HepG2 (cell line): ENCODE results near the gene PPP1R1A. TPM values are rescaled to one million over a fixed set of nuclear protein-coding genes. Genes with fewer than 3 reads are reported as not detected.

ENCODE experiments used
- ATAC-seq: fragments of 200-7000 bp; cut with Tn5 transposase; 3 replicates; pipeline ENCODE4 v1.9.1; 2020; ENCODE audit warnings: mild to moderate bottlenecking, moderate library complexity
- BruUV-seq: library from RNA; stranded (reverse); fragments of 400-500 nt; replicated peaks from 2 replicates; lab custom pipeline; 2021; lab: Mats Ljungman, UMichigan
- CTCF ChIA-PET: fragments of 300-600 bp; formaldehyde crosslinking; extraction: SDS; loops from one replicate; lab custom pipeline; 2021; ENCODE audit warnings: low total read pairs, inconsistent platforms, low intra/inter-chr PET ratio; lab: Yijun Ruan, JAX
- POLR2A ChIA-PET: fragments of 350-600 bp; sonication (Branson Sonifier 250); formaldehyde crosslinking; loops from one replicate; lab custom pipeline; 2020; ENCODE audit warnings: antibody characterized with exemption, inconsistent platforms; lab: Yijun Ruan, JAX
- DNase-seq: peaks from one replicate; pipeline ENCODE4 v3.0.0-alpha.2; 2015; ENCODE audit warnings: low spot score
- FAIRE-seq: peaks from 3 replicates; lab custom pipeline; 2011; peaks lifted over from hg19 to GRCh38; lab: Jason Lieb, UNC
- H2AFZ ChIP-seq: one replicate; pipeline ENCODE4 v1.6.1; 2011; ENCODE audit warnings: low read length, inconsistent platforms
- H3K27ac ChIP-seq: fragments of 300-600 bp; 3 replicates; pipeline ENCODE4 v1.8.0; 2011; ENCODE audit warnings: mixed run types, mild to moderate bottlenecking, mixed read lengths, low read length, inconsistent platforms; ENCODE audit not compliant: insufficient read depth; ENCODE audit errors: extremely low read length
- H3K27me3 ChIP-seq, 2 experiments: fragments of 200-600 bp in 1 of 2; 2 replicates in 1 of 2; 3 replicates in 1 of 2; pipeline versions ENCODE4 v1.6.0 to v1.8.0; 2011; ENCODE audit warnings: low read length in 2 of 2, mild to moderate bottlenecking in 2 of 2, moderate library complexity in 2 of 2, inconsistent platforms in 1 of 2; ENCODE audit not compliant: insufficient read depth in 2 of 2, control insufficient read depth in 1 of 2
- H3K36me3 ChIP-seq, 2 experiments: fragments of 200-600 bp in 1 of 2; replicated peaks in 1 of 2; 2 replicates in 1 of 2; 3 replicates in 1 of 2; pipeline versions ENCODE4 v1.5.1 to v1.8.0; 2011; ENCODE audit warnings: low read length in 2 of 2, inconsistent platforms in 1 of 2; ENCODE audit not compliant: insufficient read depth in 2 of 2, control insufficient read depth in 1 of 2
- H3K4me1 ChIP-seq: 2 replicates; pipeline ENCODE4 v1.5.1; 2012; ENCODE audit warnings: low read length, inconsistent platforms; ENCODE audit not compliant: insufficient read depth
- H3K4me2 ChIP-seq: 2 replicates; pipeline ENCODE4 v1.6.0; 2011; ENCODE audit warnings: low read depth, low read length, inconsistent platforms
- H3K4me3 ChIP-seq, 3 experiments: fragments of 200-600 bp in 1 of 3; sonication (generic), shearing (Covaris generic) in 1 of 3; replicated peaks in 1 of 3; 2 replicates each; pipeline ENCODE4 v1.5.1; 2011 to 2016; ENCODE audit warnings: low read length in 3 of 3, inconsistent platforms in 2 of 3, low read depth in 2 of 3, mild to moderate bottlenecking in 2 of 3, control low read depth in 1 of 3, mixed read lengths in 1 of 3; ENCODE audit not compliant: insufficient read depth in 1 of 3
- H3K79me2 ChIP-seq: one replicate; pipeline ENCODE4 v1.6.1; 2011; ENCODE audit warnings: low read length, inconsistent platforms; ENCODE audit not compliant: insufficient read depth
- H3K9ac ChIP-seq: 2 replicates; pipeline ENCODE4 v1.6.0; 2011; ENCODE audit warnings: mild to moderate bottlenecking, low read depth, low read length, inconsistent platforms; ENCODE audit not compliant: insufficient read depth
- H3K9me3 ChIP-seq: 2 replicates; pipeline ENCODE4 v1.5.1; 2012; ENCODE audit warnings: mild to moderate bottlenecking, low read length
- H4K20me1 ChIP-seq: 2 replicates; pipeline ENCODE4 v1.6.0; 2011; ENCODE audit warnings: inconsistent platforms, mild to moderate bottlenecking, low read length, moderate library complexity; ENCODE audit not compliant: insufficient read depth
- AHR ChIP-seq: IDR thresholded peaks from 2 replicates; pipeline ENCODE4 v1.6.1; 2018; ENCODE audit warnings: missing genetic modification reagents, missing compliant biosample characterization
- KDM6A ChIP-seq: IDR thresholded peaks from 2 replicates; pipeline ENCODE4 v1.6.1; 2016; ENCODE audit warnings: low read depth
- SNAPC2 ChIP-seq: sonication (generic); formaldehyde crosslinking; IDR thresholded peaks from 2 replicates; pipeline ENCODE4 v1.8.1; 2022; ENCODE audit warnings: mild to moderate bottlenecking, missing genetic modification reagents
- WGBS: methylation state at CpG from one replicate; pipeline ENCODE4 v1.1.6; 2017; ENCODE audit warnings: low lambda C conversion rate; 5-methylcytosine and 5-hydroxymethylcytosine counted together
- in situ Hi-C: cut with HindIII; loops from 2 replicates; pipeline ENCODE4 v1.10.0; 2017; ENCODE audit warnings: low pct_unique_long_range_greater_than_20kb; ENCODE audit not compliant: extremely low pct_ligation_motif_present
- intact Hi-C: fragments of 100-400 bp; cut with micrococcal nuclease; formaldehyde crosslinking; loops from one replicate; pipeline ENCODE4 v1.10.0; 2022; ENCODE audit not compliant: unreplicated experiment
- polyA plus RNA-seq, 8 experiments: library from polyadenylated mRNA; depleted of rRNA in 3 of 8; stranded (reverse) in 7 of 8; unstranded in 1 of 8; fragments of >200 nt; fragmentation: Illumina TruSeq in 4 of 8; extraction: Trizol in 4 of 8; gene quantifications; 2 replicates each; pipeline versions ENCODE4 v1.2.1 to v1.2.3, GENCODE V29; 2011 to 2016; ENCODE audit warnings: low read depth in 4 of 8, missing spikeins in 1 of 8, mixed read lengths in 1 of 8; ENCODE audit not compliant: insufficient read depth in 1 of 8
- total RNA-seq, 5 experiments: library from RNA; depleted of rRNA; stranded (reverse); fragments of >200 nt; fragmentation: Illumina TruSeq; extraction: Trizol; gene quantifications; 2 replicates each; pipeline ENCODE4 v1.2.3, GENCODE V29; 2016; ENCODE audit warnings: low read depth in 1 of 5

PPP1R1A gene
- total and polyA plus RNA-seq, 2 of the 13 experiments (the other 11 are each of a cell fraction or from before 2014, with no cell fraction given), result 0.20 TPM; not detected in 1

- no peaks in the 10 kb centered on the region for H3K4me1 ChIP-seq
- no peak for ATAC-seq
- H3K27ac ChIP-seq, result no peak overlapping the region
- BruUV-seq, result no TSS peak
- in situ Hi-C loops, result no loop called here
- ChIA-PET POLR2A (no interaction called here), CTCF (no interaction called here)
- no peak for TF ChIP-seq AHR (CRISPR knock-in tag)
- TF ChIP-seq, all 625 proteins: peak for 0
- Histone ChIP-seq H3K36me3 (no peaks in the 10 kb centered on the region), H2AFZ (no peak overlapping the region), H3K27me3 (0 out of 5 replicates have a peak, but pooled peaks cover 0 to 7% of the 10 kb centered on the region in 2 experiments), H4K20me1 (no peaks in the 10 kb centered on the region), H3K4me2 (no peak overlapping the region), H3K9ac (no peak overlapping the region), H3K4me3 (no peak overlapping the region), H3K9me3 (no peaks in the 10 kb centered on the region), H3K79me2 (no peaks in the 10 kb centered on the region)
- FAIRE-seq (no peak), DNase-seq (no peak)
- intact Hi-C loops, result no loop called here
- 0% methylated on average over 1 of the region's 1 CpG for WGBS
These were observed 23.8 kb upstream of the PPP1R1A start for GRCh38 chr12:54612225-54612750.

- H3K9me3 ChIP-seq, result no peaks in the 10 kb centered on the region
- no peaks in the 10 kb centered on the region for H4K20me1 ChIP-seq
- FAIRE-seq, result no peak
- ATAC-seq, result no peak
- BruUV-seq, result no TSS peak
- H3K9ac ChIP-seq, result no peak overlapping the region
- H3K4me1 ChIP-seq, result no peaks in the 10 kb centered on the region
- H3K27ac ChIP-seq, result no peak overlapping the region
- POLR2A ChIA-PET, result no interaction called here
- 0 out of 5 replicates have a peak, but pooled peaks cover 0 to 7% of the 10 kb centered on the region in 2 experiments for H3K27me3 ChIP-seq
- intact Hi-C loops, result no loop called here
- no peaks in the 10 kb centered on the region for H3K79me2 ChIP-seq
- TF ChIP-seq SNAPC2 (CRISPR knock-in tag) (no peak), KDM6A (CRISPR knock-in tag) (no peak)
- CTCF ChIA-PET, result no interaction called here
- H3K4me2 ChIP-seq, result no peak overlapping the region
- no peak overlapping the region for H2AFZ ChIP-seq
- 14% methylated on average over 1 of the region's 3 CpGs for WGBS
- no peak overlapping the region for H3K4me3 ChIP-seq
- in situ Hi-C loops, result no loop called here
- H3K36me3 ChIP-seq, result no peaks in the 10 kb centered on the region
- DNase-seq, result no peak
These were observed 23.3 kb upstream of the PPP1R1A start for GRCh38 chr12:54611715-54612149.
